Omental fat pad (tissue), 4 donors: ENCODE data around the gene DYNC2I2. TPM values are rescaled to one million over a fixed set of nuclear protein-coding genes. Genes with fewer than 3 reads are reported as not detected.

Experiments used
- ATAC-seq: fragments of 150-250 bp; one replicate; pipeline ENCODE4 v1.9.1; 2016; ENCODE audit warnings: mild to moderate bottlenecking, moderate library complexity; ENCODE audit not compliant: low FRiP score
- DNase-seq: peaks from one replicate; pipeline ENCODE4 v3.0.0-alpha.2; 2019; ENCODE audit warnings: low spot score
- total RNA-seq, 4 donors: library from RNA; depleted of rRNA; stranded (reverse); fragments of >200 nt; gene quantifications; one replicate each; pipeline ENCODE4 v1.1.0, GENCODE V29; 2016
- TF ChIP-seq, protein P1 (sequence below), 3 donors: fragments of 450-650 bp; IDR thresholded peaks; one replicate each; pipeline ENCODE4 v1.5.1; 2016 to 2017; ENCODE audit warnings: antibody characterized with exemption in 3 of 3, mild to moderate bottlenecking in 3 of 3, moderate library complexity in 2 of 3

The DYNC2I2 gene
- total RNA-seq, 4 donors from 2014 or later, result 12.8 to 24.7 (median 21.3) TPM

DNA sequence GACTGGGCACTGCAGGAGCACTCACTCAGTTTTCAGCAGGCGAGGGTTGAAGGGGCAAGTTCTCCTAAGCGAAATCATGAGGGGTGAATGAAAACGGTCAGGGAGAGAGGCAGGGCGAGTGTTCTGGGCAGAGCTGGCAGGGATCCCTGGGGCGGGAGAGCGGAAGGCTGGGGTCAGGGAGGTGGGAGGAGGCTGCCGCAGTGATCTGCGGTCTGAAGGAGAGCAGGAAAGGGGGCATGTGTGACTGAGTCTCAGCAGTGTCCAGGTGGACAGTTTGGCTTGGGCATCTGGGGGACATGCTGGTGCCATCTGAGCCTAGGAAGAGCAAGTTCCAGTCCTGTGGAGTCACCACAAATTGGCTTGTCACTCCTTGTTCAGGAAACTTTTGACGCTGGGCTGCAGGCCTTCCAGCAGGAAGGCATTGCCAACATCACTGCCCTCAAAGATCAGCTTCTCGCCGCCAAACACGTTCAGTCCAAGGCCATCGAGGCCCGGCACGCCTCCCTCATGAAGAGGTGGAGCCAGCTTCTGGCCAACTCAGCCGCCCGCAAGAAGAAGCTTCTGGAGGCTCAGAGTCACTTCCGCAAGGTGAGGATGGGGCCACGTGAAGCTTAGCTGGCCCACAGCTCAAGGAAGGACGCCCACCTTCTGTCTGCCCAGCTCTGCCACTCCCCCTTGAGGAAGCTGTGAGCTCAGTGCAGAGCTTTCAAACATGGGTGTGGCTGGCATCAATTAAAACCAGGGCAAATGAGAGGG, 31.1 kb downstream of the DYNC2I2 start:
- ATAC-seq (no peak), DNase-seq (no peak)

DNA sequence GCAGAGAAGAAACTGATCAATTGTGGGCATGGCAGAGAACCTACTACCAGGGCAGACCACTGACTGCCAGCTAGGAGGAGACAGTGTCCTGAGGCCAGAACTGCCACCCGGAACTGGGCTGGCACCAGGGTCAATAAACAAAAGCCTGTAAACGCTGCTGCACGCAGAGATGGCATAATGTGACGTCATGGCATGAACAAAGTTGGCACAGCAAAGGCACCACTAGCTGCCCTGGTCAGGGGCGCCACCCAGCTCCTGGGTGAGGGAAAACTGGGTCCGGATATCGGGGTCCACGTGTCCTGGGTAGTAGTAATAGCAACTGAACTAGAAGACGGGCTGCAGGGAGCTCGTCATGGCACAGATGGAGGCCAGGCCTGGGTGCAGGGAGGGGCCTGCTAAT, 32.1 kb downstream of the DYNC2I2 start:
- ATAC-seq, result no peak
- DNase-seq, result no peak
- TF ChIP-seq, protein P1, sequence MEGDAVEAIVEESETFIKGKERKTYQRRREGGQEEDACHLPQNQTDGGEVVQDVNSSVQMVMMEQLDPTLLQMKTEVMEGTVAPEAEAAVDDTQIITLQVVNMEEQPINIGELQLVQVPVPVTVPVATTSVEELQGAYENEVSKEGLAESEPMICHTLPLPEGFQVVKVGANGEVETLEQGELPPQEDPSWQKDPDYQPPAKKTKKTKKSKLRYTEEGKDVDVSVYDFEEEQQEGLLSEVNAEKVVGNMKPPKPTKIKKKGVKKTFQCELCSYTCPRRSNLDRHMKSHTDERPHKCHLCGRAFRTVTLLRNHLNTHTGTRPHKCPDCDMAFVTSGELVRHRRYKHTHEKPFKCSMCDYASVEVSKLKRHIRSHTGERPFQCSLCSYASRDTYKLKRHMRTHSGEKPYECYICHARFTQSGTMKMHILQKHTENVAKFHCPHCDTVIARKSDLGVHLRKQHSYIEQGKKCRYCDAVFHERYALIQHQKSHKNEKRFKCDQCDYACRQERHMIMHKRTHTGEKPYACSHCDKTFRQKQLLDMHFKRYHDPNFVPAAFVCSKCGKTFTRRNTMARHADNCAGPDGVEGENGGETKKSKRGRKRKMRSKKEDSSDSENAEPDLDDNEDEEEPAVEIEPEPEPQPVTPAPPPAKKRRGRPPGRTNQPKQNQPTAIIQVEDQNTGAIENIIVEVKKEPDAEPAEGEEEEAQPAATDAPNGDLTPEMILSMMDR (IDR thresholded peaks at IDR 0.05), result no peak

More for the DNA sequence above, 31.1 kb downstream of the DYNC2I2 start:
- TF ChIP-seq, protein P1 (IDR thresholded peaks at IDR 0.05), result no peak

DNA sequence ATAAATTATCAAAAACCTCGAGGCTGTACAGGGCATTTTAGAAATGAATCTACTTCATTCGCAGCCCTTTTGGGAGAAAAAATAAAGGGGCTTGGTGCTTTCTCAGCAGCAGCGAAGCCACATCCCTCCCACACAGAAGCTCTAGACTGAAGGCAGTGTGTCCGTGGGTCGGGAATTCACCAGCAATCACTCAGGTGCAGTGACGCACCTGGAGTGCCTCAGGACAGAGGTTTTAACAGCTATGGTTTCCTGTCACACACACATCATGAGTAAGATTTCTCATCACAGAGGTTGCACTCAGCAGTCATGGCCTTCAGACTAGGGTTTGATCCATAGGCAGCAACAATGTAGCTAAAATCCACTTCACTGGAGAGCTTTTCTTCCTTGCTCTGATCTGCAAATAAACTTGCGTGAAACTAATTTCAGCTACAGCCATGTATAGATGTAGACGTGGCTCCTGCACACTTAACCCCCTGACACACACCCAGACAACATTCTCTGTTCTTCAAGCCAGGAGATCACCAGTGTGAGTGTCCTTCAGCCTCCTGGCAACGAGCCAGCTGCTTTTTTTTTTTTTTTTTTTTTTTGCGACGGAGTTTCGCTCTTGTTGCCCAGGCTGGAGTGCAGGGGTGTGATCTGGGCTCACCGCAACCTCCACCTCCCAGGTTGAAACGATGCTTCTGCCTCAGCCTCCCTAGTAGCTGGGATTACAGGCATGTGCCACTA, 34.8 kb downstream of the DYNC2I2 start:
- ATAC-seq, result no peak
- no peak for DNase-seq
- TF ChIP-seq, protein P1 (IDR thresholded peaks at IDR 0.05), result no peak

DNA sequence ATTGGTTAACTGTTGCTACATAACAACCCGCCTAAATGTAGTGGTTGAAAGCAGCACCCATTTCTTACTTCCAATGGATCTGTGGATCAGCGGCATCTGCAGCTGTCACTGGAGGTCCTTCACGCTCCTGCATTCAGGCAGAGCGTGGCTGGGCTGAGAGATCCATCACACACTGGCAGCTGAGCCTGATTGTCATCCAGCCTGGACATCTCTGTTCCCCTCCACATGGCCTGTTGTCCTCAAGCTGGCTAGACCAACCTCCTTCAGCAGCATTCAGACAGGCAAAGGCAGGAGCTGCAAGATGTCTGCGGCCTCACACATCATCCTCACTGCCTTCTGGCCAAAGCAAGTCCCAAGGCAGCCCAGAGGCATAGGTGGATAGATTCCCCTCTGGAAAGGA, 36.9 kb downstream of the DYNC2I2 start:
- ATAC-seq (no peak), DNase-seq (no peak)
- TF ChIP-seq, protein P1 (IDR thresholded peaks at IDR 0.05), result no peak

DNA sequence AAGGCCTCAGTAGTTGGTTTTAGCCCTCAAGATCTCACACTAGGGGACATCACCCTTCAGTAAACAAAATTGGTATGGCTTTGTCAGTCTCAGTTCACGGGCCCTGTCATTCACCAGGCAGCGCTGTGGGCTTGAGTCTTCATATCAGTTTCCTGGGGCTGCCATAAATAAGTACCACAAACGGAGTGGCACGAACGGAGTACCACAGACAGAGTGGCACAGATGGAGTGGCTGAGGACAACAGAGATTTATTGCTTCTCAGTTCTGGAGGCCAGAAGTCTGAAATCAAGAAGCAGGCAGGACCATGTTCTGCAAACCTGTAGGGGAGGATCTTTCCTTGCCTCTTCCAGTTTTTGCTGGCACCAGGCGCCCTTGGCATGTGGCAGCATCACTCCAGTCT, 37.5 kb downstream of the DYNC2I2 start:
- TF ChIP-seq, protein P1 (IDR thresholded peaks at IDR 0.05), result no peak
- ATAC-seq (no peak), DNase-seq (no peak)

DNA sequence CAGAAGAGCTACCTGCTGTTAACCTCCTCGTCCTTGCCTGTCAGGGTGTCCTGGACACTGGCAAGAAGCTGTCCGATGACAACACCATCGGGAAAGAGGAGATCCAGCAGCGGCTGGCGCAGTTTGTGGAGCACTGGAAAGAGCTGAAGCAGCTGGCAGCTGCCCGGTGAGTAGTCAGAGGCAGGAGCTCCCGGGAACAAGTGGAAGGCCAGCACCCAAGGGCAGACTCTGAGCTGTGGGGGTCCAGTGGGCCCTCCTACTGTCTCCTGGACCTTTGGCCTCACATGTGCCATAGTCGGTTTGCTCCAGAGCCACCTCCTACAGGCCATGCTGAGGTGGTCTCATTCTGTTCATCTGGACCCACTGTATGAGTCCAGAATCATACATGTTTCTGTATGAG, 38.7 kb downstream of the DYNC2I2 start:
- TF ChIP-seq, protein P1 (IDR thresholded peaks at IDR 0.05), result no peak
- ATAC-seq, result no peak
- DNase-seq, result no peak
